HG03571 (cell line): Measurements from ENCODE around the gene ARG2.

Experiments
- ATAC-seq: cut with Tn5 transposase; IDR thresholded peaks from one replicate; pipeline ENCODE4 v1.9.1; 2021; ENCODE audit not compliant: unreplicated experiment

The ARG2 gene

GRCh38 chr14:67619446-67620216 lies at the start of gene ARG2:
Gene ARG2, plus strand, starts transcription at chr14:67619920. Its CDS starts 58 bp downstream, at chr14:67619978.
- peak; percentile 96 for ATAC-seq

GRCh38 chr14:67570453-67570852 lies 49.3 kb upstream of the ARG2 start:
- no peak for ATAC-seq

GRCh38 chr14:67571275-67571990 lies 48.3 kb upstream of the ARG2 start:
- no peak for ATAC-seq

DNA sequence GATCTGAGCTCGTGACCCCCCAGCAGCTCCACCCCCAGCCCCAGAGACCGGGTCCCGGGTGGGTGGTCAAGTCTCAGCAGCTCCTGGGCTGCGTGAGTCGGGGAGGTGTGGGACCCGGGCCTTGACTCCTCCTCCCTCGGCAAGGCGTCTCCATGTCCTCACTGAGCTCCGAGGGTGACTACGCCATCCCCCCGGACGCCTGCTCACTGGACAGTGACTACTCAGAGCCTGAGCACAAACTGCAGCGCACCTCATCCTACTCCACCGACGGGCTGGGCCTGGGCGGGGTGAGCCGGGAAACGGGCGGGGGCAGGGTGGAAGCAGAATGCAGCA lies 47.8 kb upstream of the ARG2 start:
- ATAC-seq, result no peak

- ATAC-seq, result no peak
Observed at GRCh38 chr14:67572608-67573007, 47.1 kb upstream of the ARG2 start.

DNA sequence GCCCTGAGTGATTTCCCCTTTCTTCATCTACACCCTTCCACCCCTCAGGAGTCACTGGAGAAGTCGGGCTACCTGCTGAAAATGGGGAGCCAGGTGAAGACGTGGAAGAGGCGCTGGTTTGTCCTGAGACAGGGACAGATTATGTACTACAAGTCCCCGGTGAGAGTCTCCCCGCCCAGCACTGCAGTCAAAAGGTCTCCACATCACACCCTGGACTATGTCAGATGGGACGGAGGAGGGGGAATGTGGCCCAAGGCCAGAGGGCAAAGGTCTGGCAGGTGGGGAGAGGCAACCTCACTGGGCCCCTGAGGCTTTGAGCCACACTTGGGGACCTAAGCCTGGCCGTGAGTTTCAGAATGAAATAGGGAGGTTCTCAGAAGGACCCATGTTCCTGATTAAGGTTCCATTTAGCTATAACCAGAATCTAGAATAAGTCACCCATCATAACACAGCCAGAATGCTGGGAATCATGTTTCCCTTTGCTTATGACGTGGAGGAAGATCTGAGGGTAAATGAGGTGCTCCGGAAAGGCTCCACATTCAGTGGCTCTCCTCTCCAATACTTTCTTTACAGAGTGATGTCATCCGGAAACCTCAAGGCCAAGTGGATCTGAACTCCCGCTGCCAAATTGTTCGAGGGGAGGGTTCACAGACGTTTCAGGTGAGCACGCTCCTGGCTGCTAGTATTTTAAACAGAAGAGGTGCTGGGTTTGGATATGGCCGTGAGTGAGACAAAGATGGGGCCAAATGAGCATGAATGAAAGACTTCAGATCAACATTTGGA lies 46.3 kb upstream of the ARG2 start:
- ATAC-seq, result no peak

- ATAC-seq, result no peak
Observed at GRCh38 chr14:67574156-67574555, 45.6 kb upstream of the ARG2 start.

GRCh38 chr14:67574806-67575205 lies 44.9 kb upstream of the ARG2 start:
- no peak for ATAC-seq

DNA sequence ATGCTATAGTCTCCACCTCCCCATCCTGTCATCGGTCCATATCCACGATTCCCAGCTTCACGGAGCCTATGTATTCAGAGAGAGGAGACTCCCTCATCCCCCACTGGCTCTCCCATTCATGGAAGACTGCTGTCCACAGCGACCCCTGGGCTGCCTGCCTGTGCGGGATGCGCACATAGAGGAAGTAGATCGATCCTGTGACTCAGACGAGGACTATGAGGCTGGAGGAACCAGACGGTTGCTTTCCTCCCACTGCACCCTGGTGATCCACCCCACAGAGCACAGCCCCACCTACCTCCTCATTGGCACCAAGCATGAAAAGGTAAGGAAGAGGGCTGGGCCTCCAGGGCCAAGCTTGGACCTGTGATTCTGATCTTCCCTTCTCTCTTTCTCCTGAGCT lies 44.0 kb upstream of the ARG2 start:
- ATAC-seq, result no peak

DNA sequence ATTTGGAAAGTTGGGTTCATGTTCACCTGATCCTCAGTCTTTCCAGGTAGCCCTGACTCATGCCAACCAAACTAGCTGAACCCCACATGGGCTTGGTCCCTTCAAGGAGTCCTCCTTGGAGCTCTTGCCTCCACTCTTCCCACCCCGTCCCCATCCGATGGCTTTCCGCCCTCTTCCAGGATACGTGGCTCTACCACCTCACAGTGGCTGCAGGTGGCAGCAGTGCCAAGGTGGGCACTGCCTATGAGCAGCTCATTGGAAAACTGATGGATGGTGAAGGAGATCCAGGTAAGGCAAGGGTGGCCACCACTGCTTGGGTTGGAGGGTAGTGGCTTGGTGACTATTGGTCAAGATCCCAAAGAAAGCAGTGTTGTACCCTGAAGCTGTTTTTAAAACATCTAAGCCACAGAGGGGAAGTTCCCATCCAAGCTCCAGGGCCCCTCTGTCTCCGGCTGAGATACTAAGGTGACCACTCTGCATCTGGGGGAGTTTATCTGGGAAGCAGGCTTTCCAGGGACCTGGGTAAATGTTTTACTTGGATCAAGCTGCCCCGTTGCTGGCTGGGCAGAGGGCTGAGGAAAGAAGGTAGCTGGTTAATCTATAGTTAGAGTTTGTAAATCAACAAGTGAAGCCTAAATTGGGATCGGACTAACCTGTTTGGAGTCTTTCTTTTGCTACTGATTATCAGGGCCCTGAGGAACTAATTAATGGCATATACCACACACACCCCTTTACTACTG lies 43.3 kb upstream of the ARG2 start:
- no peak for ATAC-seq

- ATAC-seq, result no peak
Observed at GRCh38 chr14:67577181-67577808, 42.4 kb upstream of the ARG2 start.

DNA sequence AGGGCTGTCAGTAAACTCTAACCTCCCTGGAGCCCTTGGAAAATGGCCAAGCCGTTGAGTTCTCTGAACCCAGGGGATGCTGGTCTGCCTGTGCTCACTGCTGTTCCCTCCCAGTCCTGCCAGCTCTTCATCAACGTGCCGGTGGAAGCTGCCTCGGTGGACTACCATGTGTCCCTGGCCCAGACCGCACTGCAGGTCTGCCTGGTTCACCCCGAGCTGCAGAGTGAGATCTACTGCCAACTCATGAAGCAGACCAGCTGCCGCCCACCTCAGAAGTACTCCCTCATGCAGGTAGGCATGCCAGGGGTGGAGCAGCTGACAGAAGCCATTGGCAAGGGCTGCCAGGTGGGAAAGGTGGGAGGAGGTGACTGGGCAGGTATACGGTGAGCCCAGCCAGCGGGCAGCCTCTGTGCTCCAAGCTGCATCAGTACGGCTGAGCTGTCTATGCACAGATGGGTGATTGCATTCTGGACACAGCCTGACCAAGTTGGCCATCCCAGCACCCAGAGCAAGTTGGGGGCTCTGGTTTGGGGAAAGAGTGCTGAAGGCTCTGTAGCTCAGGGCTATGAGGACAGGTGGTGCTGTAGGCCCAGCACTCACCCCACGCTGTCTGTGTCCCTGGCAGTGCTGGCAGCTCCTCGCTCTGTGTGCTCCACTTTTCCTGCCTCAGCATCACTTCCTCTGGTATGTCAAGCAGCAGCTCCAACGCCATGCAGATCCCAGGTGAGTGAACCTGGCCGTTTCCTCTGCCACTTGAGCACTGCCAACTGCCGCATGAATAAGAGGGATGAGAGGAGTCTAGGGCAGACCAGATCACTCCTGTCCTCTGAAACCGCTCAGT lies 41.6 kb upstream of the ARG2 start:
- no peak for ATAC-seq

DNA sequence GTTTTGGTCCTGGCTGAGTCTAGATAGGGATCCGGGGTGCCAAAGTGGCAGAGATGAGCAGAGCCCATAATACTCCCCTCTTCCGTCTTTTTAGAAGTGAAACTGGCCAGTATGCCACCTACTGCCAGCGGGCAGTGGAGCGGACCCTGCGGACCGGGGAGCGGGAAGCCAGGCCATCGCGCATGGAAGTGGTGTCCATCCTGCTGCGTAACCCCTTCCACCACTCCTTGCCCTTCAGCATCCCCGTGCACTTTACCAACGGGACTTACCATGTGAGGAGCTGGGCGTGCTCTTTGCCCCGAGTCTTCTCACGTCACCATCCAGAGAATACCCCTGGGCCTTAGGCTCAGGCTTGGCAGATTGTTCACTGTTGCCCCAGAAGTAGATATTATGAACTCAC lies 40.7 kb upstream of the ARG2 start:
- ATAC-seq, result no peak

DNA sequence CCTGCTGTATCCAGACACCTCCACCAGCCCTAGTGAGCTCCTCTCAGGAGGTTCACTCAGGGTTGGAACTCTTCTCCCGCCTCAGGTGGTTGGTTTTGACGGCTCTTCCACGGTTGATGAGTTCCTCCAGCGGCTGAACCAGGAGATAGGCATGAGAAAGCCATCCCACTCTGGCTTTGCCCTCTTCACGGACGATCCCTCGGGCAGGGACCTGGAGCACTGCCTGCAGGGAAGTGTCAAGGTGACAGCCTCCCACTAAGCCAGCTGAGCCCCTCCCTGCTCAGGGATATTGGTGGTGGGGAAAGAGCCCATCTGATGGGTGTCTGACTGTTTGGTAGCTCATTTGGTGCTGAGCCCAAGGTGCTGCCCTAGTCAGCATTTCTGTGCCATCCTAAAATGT lies 40.1 kb upstream of the ARG2 start:
- no peak for ATAC-seq

DNA sequence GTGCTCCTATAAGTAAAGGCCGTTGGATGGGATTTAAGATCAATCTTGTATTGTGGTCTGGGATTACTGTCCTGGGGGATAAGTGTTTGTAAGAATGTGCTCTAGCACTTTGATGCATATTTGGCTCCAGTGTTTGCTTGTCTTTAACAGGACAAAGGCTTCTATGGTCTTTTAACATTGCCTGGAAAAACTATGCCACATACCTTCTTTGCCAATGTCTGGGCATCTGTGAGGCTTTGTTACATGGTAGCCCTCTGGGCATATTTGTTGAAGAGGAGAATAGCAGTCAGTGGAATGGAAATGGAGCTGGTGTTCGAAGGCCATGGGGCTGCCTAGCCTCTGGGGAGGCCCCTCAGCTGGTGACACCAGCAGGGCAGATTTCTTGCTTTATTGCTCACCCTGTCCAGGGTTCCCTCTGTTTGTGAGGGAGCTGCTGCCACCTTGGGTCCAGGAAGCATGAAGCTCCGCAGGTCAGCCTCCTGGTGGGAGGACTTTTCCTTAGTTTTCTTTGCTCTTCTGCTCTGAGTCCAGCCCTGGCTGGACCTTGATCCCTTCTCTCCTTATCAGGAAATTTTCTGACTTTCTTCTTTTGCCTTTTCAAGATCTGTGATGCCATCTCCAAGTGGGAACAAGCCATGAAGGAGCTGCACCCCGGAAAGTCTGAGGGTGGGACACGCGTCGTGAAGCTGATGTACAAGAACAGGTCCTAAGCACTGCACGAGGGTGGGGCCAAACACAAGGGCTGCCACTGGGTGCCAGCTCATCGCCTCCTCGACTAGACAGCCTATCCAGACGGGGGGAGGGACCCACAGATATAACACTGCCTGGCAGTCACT lies 39.2 kb upstream of the ARG2 start:
- ATAC-seq, result no peak

- no peak for ATAC-seq
Observed at GRCh38 chr14:67581643-67582042, 38.1 kb upstream of the ARG2 start.

DNA sequence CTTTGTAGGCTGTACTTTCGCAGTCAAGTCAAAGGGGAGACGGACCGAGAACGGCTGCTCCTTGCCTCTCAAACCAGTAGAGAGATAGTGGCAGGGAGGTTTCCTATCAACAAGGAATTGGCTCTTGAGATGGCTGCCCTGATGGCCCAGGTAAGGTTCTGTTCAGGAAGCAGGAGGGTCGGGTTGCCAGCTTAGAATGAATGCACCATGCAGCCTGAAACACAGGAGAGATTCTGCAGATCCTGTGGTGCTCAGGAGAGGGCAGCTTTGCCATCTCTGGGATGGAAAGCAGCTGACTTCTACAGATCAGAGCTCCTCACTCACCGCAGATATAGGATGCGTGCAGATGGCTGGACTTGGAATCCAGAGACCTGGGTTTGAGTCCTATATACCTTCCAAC lies 37.7 kb upstream of the ARG2 start:
- no peak for ATAC-seq

GRCh38 chr14:67583711-67584644 lies 35.7 kb upstream of the ARG2 start:
- no peak for ATAC-seq
